HG02981 (cell line): ENCODE results near the gene JMJD4.

ENCODE experiments used
- ATAC-seq: cut with Tn5 transposase; IDR thresholded peaks from one replicate; pipeline ENCODE4 v1.9.1; 2021; ENCODE audit warnings: mild to moderate bottlenecking, moderate library complexity; ENCODE audit not compliant: unreplicated experiment

The JMJD4 gene

DNA sequence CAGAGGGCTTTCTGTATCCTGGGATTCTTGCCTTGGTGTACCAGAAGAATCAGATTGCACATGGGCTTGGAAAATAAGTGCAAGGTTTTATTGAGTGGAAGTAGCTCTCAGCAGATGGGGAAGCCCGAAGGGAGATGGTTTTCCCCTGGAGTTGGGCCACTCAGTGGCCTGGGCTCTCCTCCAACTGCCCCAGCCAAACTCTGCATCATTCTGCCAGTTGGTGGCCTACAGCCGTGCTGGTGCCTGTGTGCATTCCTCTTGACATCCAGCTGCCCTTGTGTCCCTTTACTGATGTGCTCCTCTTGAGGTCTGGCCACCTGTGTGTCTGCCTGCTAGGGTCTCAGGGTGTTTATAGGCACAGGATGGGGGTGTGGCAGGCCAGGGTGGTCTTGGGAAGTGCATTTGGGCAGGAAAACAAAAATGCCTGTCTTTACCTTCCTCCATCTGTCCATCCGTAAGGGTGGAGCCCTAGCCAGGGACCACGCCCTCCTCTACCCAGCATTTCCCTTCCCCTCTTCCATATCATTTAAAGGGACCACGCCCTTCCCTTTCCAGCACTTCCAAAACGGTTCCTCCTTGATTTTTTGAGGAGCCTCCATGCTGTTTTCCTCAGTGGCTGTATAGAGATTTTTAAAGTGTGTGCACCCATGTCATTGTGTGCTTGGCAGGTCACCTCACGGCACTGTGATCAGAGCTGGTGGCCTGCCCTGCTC lies 19.1 kb upstream of the JMJD4 start:
- no peak for ATAC-seq

DNA sequence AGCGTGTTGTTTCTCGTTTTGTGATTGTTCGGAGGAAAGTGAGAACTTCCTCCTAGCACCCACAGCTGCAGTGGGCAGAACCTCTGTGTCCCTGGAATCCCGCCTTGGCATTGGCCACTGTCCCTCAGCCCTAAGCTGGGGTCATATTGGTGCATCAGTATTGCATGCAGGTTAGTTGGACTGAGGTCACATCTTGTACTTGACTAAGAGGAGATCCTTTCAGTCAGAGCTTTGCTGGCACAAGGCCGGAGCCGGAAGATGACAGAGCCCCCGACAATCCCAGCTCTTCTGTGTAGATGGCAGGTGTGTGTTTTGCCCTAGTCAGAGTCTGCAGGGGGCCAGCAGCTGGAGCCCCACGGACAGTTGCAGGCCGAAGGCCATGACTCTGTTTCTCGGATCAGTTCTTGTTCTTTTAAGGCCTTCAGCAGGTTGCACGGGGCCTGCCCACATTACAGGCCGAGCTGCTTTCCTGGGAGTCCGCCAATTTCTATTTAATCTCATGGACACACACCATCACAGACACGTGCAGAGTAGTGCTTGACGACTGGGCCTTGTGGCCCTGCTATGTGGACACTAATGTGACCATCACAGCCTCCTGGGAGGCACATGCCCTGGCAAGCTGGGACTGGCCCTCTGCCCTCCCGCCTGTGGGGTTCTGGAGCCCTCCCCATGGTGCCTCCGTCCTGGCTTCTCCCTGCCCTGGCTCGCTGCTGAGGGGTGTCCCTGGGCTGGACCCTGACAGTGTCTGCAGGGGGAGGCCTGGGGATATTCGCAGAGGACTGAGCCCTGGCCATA lies 15.0 kb upstream of the JMJD4 start:
- ATAC-seq = no peak

- no peak for ATAC-seq
Observed at GRCh38 chr1:227749225-227749624, 14.1 kb upstream of the JMJD4 start.

DNA sequence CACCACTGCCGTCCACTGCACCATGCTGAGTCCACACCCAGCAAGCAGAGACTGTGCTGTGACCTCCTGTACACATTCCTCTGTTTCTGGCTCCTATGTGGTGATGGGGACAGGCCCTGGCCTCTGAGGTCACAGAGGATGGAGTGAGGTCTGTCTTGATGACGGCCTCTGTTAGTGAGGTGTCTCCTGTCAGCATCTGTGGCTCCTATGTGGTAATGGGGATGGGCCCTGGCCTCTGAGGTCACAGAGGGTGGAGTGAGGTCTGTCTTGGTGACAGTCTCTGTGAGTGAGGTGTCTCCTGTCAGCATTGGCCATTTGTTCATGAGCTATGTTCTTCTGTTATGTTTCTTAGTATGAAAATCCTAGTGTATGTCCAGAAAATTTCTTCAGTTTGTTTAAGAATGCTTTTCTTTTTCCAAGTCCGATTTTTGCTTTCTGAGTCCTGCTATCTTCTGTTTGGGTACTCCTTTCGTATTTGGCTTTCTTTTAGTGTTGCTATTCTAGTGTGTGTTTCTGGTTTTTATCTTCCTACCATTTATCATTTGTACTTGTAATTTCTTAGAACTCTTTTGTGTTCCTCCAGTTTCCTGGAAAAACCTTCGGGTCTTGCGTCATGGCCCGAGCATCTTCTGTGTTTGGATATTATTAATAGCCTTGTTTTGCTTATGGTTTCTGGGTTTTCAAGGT lies 13.5 kb upstream of the JMJD4 start:
- no peak for ATAC-seq

DNA sequence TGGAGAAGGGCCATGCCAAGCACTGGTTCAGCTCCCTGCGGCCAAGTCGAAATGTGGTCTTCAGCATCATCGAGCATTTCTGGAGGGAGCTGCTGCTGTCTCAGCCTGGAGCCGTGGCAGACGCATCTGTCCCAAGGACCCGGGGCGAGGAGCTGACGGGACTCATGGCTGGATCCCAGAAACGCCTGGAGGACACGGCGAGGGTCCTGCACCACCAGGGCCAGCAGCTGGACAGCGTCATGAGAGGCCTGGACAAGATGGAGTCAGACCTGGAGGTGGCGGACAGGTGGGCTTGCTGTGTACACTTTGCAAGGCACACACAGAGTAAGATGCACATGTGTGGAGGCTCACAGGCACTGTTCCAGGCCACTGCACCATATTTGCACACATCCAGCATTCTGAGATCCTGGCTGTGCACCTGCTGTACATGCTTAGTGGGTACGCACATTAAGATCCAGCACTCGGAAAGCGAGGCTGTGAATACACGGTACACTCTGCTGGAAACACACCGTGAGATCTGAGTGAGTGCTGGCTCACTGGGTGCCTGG lies 12.9 kb upstream of the JMJD4 start:
- ATAC-seq = no peak

- ATAC-seq = no peak
Observed at GRCh38 chr1:227747382-227747781, 12.3 kb upstream of the JMJD4 start.

DNA sequence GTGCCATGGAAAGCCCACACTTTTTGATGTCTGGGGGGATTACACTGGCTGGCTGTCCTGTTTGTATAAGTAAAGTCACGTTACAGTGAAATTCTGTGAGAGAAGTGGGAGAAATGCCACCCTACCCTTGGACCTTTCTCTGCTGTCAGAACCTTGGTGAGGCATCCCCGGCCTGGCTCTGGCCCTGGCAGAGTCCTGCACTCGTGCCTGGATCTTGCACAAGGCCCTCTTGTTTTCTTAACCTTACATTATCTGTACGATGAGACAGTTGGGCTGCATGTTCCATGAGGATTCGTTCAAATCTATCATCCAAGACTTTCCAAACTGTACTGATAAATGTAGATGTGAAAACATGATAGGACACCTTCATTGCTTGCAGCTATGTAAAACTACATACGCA lies 11.6 kb upstream of the JMJD4 start:
- no peak for ATAC-seq

- ATAC-seq = no peak
Observed at GRCh38 chr1:227745568-227746265, 10.6 kb upstream of the JMJD4 start.

DNA sequence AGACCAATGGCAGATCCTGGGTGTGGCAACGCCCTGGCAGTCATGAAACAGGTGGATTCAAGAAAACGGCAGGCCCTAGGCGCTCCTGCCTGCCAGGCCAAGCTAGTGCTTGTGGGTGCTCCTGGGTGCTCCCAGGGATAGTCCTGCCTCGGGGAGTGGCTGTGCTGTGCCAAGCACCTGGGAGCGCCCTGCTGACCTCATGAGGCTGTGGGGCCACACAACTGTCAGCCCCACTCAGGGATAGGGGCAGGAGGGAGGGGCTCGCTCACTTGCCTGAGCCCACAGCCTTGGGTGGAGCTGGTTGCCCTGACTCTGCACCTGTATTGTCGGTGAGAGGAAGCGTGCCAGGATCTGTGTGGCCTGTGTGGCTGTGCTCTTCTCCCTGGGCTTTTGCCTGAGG lies 9.6 kb upstream of the JMJD4 start:
- ATAC-seq = no peak

DNA sequence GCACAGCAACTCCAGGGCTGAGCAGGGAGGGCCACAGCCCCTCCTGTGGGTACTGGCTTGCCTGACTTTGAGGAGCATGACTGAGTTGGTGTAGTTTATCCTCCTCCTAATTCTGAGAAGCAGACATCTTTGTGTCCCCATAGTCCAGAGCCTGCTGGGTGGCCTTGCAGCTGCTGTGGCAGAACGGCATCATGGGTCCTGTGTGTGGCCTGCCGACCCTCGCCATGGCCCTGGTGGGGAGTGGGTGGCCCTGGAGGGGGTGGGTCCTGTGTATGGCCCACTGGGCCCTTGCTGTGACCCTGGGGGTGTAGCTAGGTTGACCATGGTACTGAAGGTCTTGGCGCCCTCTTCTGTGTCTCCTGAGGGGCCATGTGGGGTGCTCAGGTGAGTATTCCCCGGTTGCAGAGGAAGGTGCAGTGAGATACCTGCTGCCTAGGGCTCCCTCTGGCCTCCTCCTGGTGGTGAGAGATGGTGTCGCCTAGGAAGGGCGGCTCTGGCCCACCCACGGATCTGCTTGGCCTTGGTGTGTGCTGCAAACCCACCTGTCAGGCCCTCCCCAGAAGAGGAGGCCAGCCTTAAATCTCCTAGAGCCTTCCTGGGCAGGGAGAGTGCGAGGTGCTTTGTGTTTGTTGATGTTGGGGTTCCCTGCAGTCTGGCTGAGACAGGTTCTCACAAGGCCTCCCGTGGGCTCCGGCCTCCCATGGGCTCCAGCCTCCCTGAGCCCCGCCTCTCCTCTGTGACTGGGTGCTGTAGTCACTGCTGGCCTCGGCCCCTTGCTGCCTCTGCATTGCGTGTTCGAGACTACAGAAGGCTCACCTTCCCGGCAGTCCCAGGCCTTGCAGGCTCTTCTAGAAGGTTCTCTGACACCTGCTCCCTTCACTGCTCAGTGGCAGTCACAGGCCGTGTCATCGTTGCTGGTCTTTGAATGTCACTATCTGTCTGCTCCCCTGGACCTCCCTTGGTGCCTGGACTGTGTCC lies 7.9 kb upstream of the JMJD4 start:
- no peak for ATAC-seq

DNA sequence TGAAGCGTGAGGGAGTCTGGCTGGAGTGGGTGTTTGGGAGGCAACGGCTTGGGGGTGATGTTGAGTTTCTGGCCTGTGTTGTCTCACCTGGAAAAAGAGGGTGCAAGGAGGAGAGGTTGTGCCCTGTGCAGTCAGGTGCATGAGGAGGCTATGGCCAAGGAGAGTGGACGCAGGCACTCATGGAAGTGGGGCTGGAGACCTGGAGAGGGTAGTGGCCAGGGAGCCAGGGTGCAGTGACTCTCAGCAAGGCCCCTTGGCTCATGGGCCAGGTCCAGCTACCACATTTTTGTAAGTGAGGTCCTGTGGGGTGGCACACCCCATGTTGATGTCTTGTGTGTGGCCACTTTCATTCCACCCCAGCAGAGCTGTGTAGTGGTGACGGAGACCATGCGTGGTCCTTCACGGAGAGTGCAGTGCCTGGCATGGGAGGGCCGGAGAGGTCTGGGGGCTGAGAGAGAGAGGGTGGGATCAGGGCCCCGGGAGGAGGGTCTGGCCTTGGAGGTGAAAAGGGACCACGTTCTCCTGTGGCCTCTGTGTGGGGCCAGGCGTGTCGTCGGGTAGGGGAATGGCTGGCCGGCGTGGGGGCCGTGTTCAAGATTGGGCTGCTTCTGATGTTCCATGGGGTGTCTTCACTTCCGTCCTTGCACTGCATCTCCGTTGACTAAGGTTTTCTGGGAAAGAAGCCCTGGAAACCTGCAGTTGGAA lies 6.2 kb upstream of the JMJD4 start:
- no peak for ATAC-seq

- no peak for ATAC-seq
Observed at GRCh38 chr1:227740401-227740960, 5.4 kb upstream of the JMJD4 start.

DNA sequence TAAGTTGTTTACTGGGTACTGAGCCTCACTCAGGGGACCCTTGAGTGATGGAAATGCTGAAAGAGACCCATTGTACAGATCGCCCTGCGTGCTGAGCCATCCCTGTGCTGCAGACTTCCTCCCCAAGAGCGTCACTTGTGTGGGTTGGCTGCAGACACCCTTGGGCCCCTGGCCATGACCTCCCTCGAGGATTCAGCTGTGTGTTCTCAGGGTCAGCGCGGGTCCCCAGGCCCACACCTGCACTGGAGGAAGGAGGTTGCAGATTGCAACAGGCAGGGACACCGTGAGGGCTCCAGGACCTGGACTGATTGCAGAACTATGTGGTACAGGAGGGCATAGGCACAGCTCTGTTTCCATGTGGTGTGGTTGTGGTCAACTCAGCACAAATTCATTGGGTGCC lies 4.5 kb upstream of the JMJD4 start:
- no peak for ATAC-seq

DNA sequence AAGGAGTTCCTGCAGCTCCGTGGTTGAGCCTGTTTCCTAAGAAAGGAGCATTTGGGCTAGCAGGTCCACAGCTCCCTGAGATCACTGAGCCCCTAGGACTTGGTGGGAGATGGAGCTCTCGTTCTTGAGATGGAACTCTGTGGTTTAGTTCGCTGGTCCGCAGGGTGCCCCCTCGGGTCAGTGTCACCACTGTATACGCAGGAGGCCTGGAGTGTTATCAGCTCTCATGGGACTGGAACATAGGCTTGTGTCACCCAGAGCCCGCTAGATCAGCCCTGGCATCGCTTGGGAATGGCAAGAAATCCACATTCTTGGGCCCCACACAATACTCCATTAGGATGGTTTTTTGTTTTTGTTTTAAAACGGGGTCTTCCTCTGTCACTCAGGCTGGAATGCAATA lies 3.7 kb upstream of the JMJD4 start:
- no peak for ATAC-seq

DNA sequence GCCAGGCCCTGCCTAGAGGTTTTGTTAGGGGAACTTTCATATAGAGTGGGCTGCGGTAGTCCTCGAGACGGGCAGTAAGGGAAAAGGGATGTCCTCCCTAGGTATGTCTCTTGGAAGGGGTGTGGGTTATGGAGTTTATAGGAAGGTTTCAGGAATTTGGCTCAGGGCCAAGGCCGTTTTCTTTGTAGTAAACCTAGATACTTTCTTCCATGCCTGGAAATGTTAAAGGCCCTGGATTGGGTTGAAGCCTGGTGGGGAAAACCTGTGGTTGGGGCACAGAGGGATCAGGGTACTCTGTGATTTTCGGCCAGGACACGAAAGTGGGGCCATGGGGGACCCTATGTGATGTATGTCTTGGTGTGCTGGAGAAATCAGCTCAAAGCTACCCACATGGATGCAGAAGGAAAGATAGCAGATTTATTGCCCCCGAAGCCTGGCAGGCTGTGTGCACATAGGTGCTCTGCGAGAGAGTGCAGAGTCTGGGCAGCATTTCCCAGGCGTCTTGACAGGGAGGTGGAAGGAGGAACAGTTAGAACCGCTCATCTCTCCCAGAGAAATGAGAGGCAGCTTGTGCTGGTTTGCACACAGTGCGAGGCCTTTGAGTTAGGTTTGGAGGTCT lies 1.8 kb upstream of the JMJD4 start:
- ATAC-seq = no peak

DNA sequence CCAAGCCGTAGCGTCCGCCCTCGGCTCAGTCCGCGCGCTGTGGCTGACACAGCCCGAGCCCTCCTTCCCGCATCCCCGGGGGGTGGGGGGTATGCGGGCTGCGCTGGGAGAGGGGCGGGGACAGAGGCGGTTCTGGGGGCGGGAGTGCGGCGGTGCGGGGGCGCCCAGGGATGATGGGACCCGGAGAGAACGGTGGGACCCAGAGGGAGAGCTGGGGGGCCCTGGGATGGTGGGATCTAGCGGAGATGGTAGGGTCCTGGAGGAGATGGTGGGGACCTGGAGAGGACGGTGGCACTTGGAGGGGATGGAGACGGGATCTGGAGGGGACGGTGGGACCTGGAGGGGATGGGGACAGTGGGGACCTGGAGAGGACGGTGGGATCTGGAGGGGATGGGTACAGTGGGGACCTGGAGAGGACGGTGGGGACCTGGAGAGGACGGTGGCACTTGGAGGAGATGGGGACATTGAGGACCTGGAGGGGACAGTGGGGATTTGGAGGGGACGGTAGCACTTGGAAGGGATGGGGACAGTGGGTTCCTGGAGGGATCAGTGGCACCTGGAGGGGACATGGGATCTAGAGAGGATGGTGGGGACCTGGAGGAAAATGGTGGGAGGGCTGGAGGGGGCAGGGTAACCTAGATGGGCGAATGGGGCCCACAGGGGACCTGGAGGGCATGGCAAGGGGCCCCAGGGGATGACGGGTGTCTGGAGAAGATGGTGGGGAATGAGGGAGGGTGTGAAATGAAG lies 610 bp upstream of the JMJD4 start:
- ATAC-seq = no peak

DNA sequence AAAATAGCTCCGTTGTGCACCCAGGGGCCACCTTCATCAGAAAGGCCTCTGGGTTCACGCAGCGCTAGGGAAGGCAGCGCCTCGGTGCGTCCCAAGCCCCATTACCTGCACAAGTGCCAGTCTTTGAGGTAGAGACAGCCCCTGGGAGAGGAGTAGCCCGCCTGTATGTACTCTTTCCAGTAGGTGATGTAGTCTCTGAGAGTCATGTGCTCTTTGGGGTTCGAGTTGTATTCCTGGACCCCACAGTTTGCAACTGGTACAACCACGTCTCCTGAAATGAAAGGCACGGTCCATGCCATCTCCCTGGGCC lies 601 bp downstream of the JMJD4 start:
- no peak for ATAC-seq
